GM21576 (cell line): ENCODE data around the gene PELO.
A peak's percentile ranks its signal among the peaks of the same experiment; 100 is the strongest.
"Not testable (repeated sequence)": the region's sequence is repeated elsewhere in the genome, so short reads cannot be mapped to it uniquely, and the experiment has no call there.

ENCODE experiments used
- ATAC-seq: cut with Tn5 transposase; IDR thresholded peaks from one replicate; pipeline ENCODE4 v1.9.1; 2021; ENCODE audit warnings: mild to moderate bottlenecking, moderate library complexity; ENCODE audit not compliant: unreplicated experiment

PELO gene

GRCh38 chr5:52787600-52788504 is at the start of gene PELO, which contains the start of gene ITGA1:
Gene PELO (plus strand): TSS chr5:52787916. CDS start chr5:52800395, 12,479 bp downstream.
Gene ITGA1 (plus strand): TSS chr5:52787916. CDS start chr5:52788354, 438 bp downstream.
- peak; percentile 73 for ATAC-seq

GRCh38 chr5:52738095-52738506 is 49.6 kb upstream of the PELO start:
- no peak for ATAC-seq

- no peak for ATAC-seq
Measured at GRCh38 chr5:52740007-52740406, 47.7 kb upstream of the PELO start.

GRCh38 chr5:52743012-52743411 is 44.7 kb upstream of the PELO start:
- no peak for ATAC-seq

- no peak for ATAC-seq
Measured at GRCh38 chr5:52743529-52743928, 44.2 kb upstream of the PELO start.

- peak; percentile 69 for ATAC-seq
Measured at GRCh38 chr5:52743970-52744369, 43.7 kb upstream of the PELO start.

GRCh38 chr5:52744867-52745458 is 42.8 kb upstream of the PELO start:
- not testable (repeated sequence) for ATAC-seq

- ATAC-seq: no peak
Measured at GRCh38 chr5:52746539-52746938, 41.2 kb upstream of the PELO start.

- no peak for ATAC-seq
Measured at GRCh38 chr5:52748590-52748989, 39.1 kb upstream of the PELO start.

- no peak for ATAC-seq
Measured at GRCh38 chr5:52749666-52750065, 38.0 kb upstream of the PELO start.

GRCh38 chr5:52751137-52751536 is 36.6 kb upstream of the PELO start:
- ATAC-seq: no peak

GRCh38 chr5:52754051-52754450 is 33.7 kb upstream of the PELO start:
- ATAC-seq: no peak

GRCh38 chr5:52757527-52757926 is 30.2 kb upstream of the PELO start:
- ATAC-seq: no peak

GRCh38 chr5:52758014-52758413 is 29.7 kb upstream of the PELO start:
- no peak for ATAC-seq

GRCh38 chr5:52759331-52759730 is 28.4 kb upstream of the PELO start:
- ATAC-seq: no peak

- no peak for ATAC-seq
Measured at GRCh38 chr5:52760695-52761366, 26.9 kb upstream of the PELO start.

GRCh38 chr5:52767217-52767743 is 20.4 kb upstream of the PELO start:
- no peak for ATAC-seq

GRCh38 chr5:52767766-52768480 is 19.8 kb upstream of the PELO start:
- peak; percentile 37 for ATAC-seq

- ATAC-seq: no peak
Measured at GRCh38 chr5:52769061-52769460, 18.7 kb upstream of the PELO start.

GRCh38 chr5:52770287-52770939 is 17.3 kb upstream of the PELO start:
- no peak for ATAC-seq
